Suppressor macrophage treated with lipopolysaccharide for 4 hours (primary cell): ENCODE data around the gene RAB31.

Experiments
- DNase-seq: peaks from one replicate; pipeline ENCODE4 v3.0.0-alpha.2; 2020

The RAB31 gene

DNA sequence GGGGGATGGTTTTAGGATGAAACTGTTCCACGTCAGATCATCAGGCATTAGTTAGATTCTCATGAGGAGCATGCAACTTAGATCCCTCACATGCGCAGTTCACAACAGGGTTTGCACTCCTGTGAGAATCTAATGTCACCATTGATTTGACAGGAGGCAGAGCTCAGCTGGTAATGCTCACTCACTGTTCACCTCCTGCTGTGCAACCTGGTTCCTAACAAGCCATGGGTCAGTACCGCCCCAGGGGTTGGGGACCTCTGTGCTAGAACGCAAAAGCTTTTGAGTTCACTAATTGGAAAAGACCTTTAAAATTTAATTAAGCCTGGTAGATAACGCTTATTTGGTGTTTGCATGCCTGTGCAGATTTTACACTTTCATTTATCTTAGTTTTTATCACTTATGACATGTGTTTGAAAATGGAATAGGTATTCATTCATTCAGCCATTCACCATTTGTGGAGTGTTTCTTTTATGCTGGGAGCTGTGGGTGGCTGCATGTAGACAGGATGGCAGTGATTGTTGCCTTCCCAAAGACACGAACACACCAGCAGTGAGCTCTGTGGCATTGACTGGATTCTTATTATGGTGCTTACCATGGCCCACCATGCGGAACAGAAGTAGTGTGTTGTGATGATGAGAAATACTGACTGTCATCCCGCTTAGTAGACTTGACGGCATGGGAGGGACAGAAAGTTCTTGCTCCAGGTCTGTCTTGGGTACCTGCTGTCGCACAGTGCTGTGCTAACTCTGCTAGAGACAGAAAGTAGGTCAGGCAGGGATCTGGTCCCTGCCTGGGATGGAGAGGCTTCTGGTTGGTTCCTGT lies 6.4 kb downstream of the RAB31 start:
- no peak for DNase-seq

DNA sequence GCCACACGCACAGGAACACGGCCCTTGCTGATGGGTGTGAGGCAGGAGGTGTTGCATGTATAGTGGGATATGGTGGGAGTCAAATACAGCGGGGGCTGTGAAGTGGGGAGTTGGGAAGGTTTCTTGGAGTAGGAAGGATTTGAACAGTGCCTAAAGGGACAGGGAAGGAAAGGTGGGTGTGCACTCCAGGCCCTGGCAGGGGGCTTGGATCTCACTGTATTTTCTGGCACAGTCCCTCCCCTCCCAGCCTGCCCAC lies 6.9 kb downstream of the RAB31 start:
- DNase-seq = no peak

- DNase-seq = peak; percentile 74
Observed at GRCh38 chr18:9715978-9716774, 8.1 kb downstream of the RAB31 start.

- no peak for DNase-seq
Observed at GRCh38 chr18:9716780-9717563, 8.9 kb downstream of the RAB31 start.

GRCh38 chr18:9719421-9719981 lies 11.4 kb downstream of the RAB31 start:
- no peak for DNase-seq

DNA sequence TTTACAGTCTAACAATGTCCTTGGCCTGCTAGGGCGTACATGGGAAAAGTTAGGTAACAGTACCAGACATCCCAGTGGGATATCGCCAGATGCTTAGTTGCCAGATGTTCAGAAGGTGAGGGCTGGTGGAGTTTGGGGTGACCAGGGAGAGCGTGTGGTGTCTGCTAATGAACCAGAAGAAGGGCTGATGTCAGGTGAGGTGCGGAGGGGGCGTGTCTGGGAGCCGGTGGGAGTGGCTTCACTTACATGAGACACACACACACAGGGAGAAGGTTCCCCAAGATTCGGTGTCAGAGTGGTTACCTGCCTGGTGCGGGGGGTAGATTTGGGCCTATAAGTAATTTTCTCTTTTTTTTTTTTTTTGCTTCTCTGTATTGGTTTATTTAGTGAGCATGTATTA lies 12.2 kb downstream of the RAB31 start:
- no peak for DNase-seq

DNA sequence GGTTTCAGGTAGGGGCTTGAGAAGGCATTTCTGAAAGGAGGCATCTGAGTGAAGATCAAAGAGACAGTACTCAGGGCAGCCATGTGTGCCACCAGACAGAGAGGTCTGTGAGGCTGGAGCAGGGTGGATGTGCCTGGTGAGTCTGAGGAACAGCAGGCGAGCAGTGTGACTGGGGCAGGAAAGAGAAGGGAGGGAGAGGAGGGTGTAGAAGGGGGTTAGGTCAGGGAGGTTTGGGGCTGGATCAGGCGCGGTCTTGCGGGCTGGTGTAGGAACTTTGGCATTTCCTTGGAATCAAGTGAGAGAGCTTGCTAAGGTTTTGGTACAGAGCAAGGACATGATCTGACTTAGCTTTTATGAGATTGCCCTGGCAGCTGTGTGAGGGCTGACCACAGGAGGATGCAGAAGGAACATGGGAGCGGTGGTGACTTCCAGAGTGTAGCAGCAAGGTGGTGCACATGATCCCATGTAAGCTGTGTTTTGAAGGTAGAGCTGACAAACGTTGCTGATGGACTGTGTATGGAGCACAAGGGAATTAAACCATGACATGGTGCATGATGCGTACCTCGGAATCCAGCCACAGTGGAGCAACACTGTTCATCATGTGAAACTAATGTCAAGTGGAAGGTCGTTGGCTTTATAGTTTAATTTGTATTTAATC lies 13.9 kb downstream of the RAB31 start:
- DNase-seq = no peak

GRCh38 chr18:9722691-9723090 lies 14.6 kb downstream of the RAB31 start:
- DNase-seq = no peak

GRCh38 chr18:9724797-9725585 lies 16.9 kb downstream of the RAB31 start:
- no peak for DNase-seq

- DNase-seq = no peak
Observed at GRCh38 chr18:9726175-9726574, 18.1 kb downstream of the RAB31 start.

DNA sequence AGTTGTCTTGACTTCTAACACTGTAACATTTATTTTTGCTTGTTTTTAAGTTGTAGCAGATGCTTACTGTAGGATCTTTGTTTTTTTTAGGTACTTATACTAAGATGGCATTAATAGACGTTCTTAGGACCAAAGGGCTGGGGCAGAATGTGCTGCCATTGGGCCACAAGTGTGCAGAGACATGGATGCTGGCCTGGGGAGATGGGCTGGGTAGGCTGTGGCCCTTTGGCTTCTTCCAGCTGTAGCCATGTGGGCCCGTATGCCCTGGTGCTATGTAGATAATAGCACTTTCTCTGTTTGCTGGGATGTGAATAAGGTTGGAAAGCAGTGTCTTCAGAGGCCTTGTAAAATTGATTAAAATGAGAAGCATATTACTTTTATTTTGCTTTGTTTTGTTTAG lies 18.8 kb downstream of the RAB31 start:
- no peak for DNase-seq

GRCh38 chr18:9730786-9731185 lies 22.7 kb downstream of the RAB31 start:
- no peak for DNase-seq

- no peak for DNase-seq
Observed at GRCh38 chr18:9731380-9731779, 23.3 kb downstream of the RAB31 start.

GRCh38 chr18:9732031-9732430 lies 23.9 kb downstream of the RAB31 start:
- DNase-seq = no peak

DNA sequence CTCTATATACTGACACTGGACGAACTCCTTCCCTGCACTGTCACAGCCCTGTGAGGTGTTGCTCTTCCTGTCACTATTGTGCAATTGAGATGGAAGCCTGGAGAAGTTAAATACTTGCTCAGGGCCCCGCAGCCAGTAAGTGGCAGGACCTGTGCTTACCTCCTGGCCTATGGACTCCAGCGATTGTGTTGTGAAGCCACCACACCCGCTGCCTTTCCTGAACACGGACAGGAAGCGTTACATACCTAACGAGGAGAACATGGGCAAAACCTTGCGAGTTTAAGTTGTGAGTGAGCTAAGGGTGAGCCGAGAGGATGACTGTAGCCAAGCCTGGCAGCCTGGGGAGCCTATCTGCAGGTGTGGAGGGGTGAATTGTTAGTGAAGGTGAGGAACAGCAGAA lies 26.1 kb downstream of the RAB31 start:
- DNase-seq = no peak

GRCh38 chr18:9735238-9735637 lies 27.1 kb downstream of the RAB31 start:
- no peak for DNase-seq

GRCh38 chr18:9735879-9736278 lies 27.8 kb downstream of the RAB31 start:
- no peak for DNase-seq

DNA sequence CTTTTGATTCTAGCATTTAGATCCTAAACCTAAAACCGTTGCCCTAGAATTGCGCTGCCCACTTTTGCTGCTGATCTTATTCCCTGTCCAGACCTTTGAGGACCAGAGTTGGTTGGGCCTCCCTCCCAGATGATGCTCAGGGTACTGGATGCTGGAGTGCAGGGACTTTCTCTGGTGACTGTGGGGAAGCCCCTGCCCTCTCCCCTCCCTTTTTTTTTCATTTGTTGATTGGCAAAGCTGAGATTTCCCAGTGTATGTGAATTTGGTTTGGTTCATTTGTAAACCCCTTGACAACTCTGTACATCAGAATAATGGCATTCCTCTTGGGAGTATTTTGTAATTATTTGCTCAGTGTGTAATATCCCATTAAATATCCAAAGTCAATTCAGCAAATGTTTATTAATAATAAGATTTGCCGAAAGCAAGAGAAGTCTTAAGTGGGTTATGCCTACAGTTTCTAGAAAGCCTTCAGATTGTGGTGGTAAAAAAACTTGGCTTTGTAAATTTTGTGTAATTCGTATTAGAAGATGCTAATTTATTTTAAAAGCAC lies 28.3 kb downstream of the RAB31 start:
- peak; percentile 47 for DNase-seq

DNA sequence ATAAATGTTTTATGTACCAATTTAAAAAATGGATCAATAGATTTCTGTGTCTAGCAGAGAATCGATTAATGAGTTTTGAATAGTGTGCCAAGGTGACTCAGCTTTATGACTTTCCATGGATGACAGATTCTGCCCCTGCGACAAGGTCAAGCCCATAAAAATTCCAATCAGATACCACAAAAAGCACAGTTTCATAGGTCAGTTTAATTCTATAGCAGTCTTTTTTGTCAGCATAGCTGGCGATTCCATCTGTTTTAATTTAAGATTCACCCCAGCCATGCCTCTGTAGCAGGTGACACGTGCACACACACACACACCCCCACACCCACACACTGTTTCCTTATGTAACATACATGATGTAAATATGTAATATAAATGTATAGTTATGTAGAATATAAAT lies 28.9 kb downstream of the RAB31 start:
- DNase-seq = no peak

- no peak for DNase-seq
Observed at GRCh38 chr18:9737472-9738121, 29.5 kb downstream of the RAB31 start.
